SU-DHL-6 (cell line): ENCODE data around the gene TBC1D22A.
"Not testable (repeated sequence)": the region's sequence is repeated elsewhere in the genome, so short reads cannot be mapped to it uniquely, and the experiment has no call there.

ENCODE experiments used
- H2AFZ ChIP-seq: fragments of 200-600 bp; sonication (generic); 2 replicates; pipeline ENCODE4 v1.6.1; 2014; ENCODE audit warnings: low read depth, mild to moderate bottlenecking, moderate library complexity, mixed read lengths, antibody characterized with exemption, low read length; ENCODE audit not compliant: severe bottlenecking
- H3F3A ChIP-seq: fragments of 200-600 bp; shearing (Covaris generic); 2 replicates; pipeline ENCODE4 v1.6.0; 2016; ENCODE audit warnings: antibody characterized with exemption, mild to moderate bottlenecking; ENCODE audit not compliant: insufficient read depth
- H3K27ac ChIP-seq: fragments of 200-600 bp; sonication (generic); 2 replicates; pipeline ENCODE4 v1.5.1; 2016; ENCODE audit warnings: low read depth, mild to moderate bottlenecking, low read length, moderate library complexity, mixed read lengths
- H3K27me3 ChIP-seq: fragments of 200-600 bp; sonication (generic), shearing (Covaris generic); 2 replicates; pipeline ENCODE4 v1.6.0; 2014; ENCODE audit warnings: mild to moderate bottlenecking, low read length
- H3K36me3 ChIP-seq: fragments of 200-600 bp; sonication (generic); 2 replicates; pipeline ENCODE4 v1.6.1; 2014; ENCODE audit warnings: mild to moderate bottlenecking, low read length, mixed read lengths
- H3K4me2 ChIP-seq: fragments of 300-600, 200-600 bp; shearing (Covaris generic), sonication (generic); 2 replicates; pipeline ENCODE4 v1.6.0; 2014; ENCODE audit warnings: low read length, low read depth, mild to moderate bottlenecking; ENCODE audit not compliant: poor library complexity, severe bottlenecking
- H3K4me3 ChIP-seq: fragments of 200-600 bp; sonication (generic); 2 replicates; pipeline ENCODE4 v1.5.1; 2014; ENCODE audit warnings: antibody characterized with exemption, low read length, mild to moderate bottlenecking, mixed read lengths; ENCODE audit not compliant: insufficient read depth, poor library complexity, severe bottlenecking
- H3K79me2 ChIP-seq: fragments of 200-600 bp; sonication (generic); 2 replicates; pipeline ENCODE4 v1.6.1; 2014; ENCODE audit warnings: mild to moderate bottlenecking, low read length, moderate library complexity; ENCODE audit not compliant: insufficient read depth
- H3K9ac ChIP-seq: fragments of 200-600 bp; sonication (generic); 2 replicates; pipeline ENCODE4 v1.7.0; 2014; ENCODE audit warnings: mild to moderate bottlenecking, low read length
- H3K9me2 ChIP-seq: fragments of 200-600 bp; sonication (generic); replicated peaks from 2 replicates; pipeline ENCODE4 v1.6.1; 2014; ENCODE audit warnings: low read length; ENCODE audit not compliant: insufficient read depth
- H3K9me3 ChIP-seq: fragments of 200-600 bp; sonication (generic); 2 replicates; pipeline ENCODE4 v1.6.1; 2014; ENCODE audit warnings: low read length, mixed read lengths; ENCODE audit not compliant: insufficient read depth
- H4K20me1 ChIP-seq: fragments of 200-600 bp; sonication (generic); 2 replicates; pipeline ENCODE4 v1.6.1; 2014; ENCODE audit warnings: low read depth, mild to moderate bottlenecking, antibody characterized with exemption, low read length, moderate library complexity, mixed read lengths
- CTCF ChIP-seq: fragments of 200-600 bp; sonication (generic); IDR thresholded peaks from one replicate; pipeline ENCODE4 v1.5.1; 2017; ENCODE audit warnings: antibody characterized with exemption, mild to moderate bottlenecking, low read length, moderate library complexity; ENCODE audit not compliant: insufficient read depth, poor library complexity, severe bottlenecking
- EZH2phosphoT487 ChIP-seq: fragments of 200-600 bp; sonication (generic), shearing (Covaris generic); conservative IDR thresholded peaks from 2 replicates; pipeline ENCODE4 v1.6.1; 2018; ENCODE audit warnings: mild to moderate bottlenecking, antibody characterized with exemption, low read length, moderate library complexity, mixed read lengths

TBC1D22A gene

GRCh38 chr22:47048123-47049077 is 285.9 kb downstream of the TBC1D22A start:
- Histone ChIP-seq H3K27ac (no peak overlapping the region), H3K27me3 (no peaks in the 10 kb centered on the region), H3K9me2 (no peaks in the 10 kb centered on the region), H3F3A (no peaks in the 10 kb centered on the region), H3K4me2 (no peak overlapping the region), H3K9me3 (no peaks in the 10 kb centered on the region), H3K79me2 (no peaks in the 10 kb centered on the region), H3K4me3 (no peak overlapping the region), H3K36me3 (no peaks in the 10 kb centered on the region), H4K20me1 (no peaks in the 10 kb centered on the region; the same call in 1 of the 2 replicates), H2AFZ (no peak overlapping the region), H3K9ac (no peak overlapping the region)
- TF ChIP-seq CTCF: no peak
- no peak for TF ChIP-seq EZH2phosphoT487

- no peaks in the 10 kb centered on the region for H3K79me2 ChIP-seq
- no peaks in the 10 kb centered on the region for H3K27me3 ChIP-seq
- no peak overlapping the region for H3K27ac ChIP-seq
- H4K20me1 ChIP-seq: no peaks in the 10 kb centered on the region; the same call in 1 of the 2 replicates
- no peak overlapping the region for H3K9ac ChIP-seq
- H3F3A ChIP-seq: no peaks in the 10 kb centered on the region
- no peaks in the 10 kb centered on the region for H3K9me2 ChIP-seq
- no peak overlapping the region for H2AFZ ChIP-seq
- H3K36me3 ChIP-seq: no peaks in the 10 kb centered on the region
- H3K9me3 ChIP-seq: no peaks in the 10 kb centered on the region
- TF ChIP-seq CTCF (no peak), EZH2phosphoT487 (no peak)
- no peak overlapping the region for H3K4me2 ChIP-seq
- no peak overlapping the region for H3K4me3 ChIP-seq
Observed at GRCh38 chr22:47049078-47049624, 286.7 kb downstream of the TBC1D22A start.

GRCh38 chr22:47049736-47050400 is 287.4 kb downstream of the TBC1D22A start:
- not testable (repeated sequence) for H3K4me2 ChIP-seq, H3K4me3 ChIP-seq, H3K9ac ChIP-seq, H3K36me3 ChIP-seq, H2AFZ ChIP-seq, H3K79me2 ChIP-seq, H3K27me3 ChIP-seq, H3K9me2 ChIP-seq, H3K9me3 ChIP-seq, H3K27ac ChIP-seq, H3F3A ChIP-seq, H4K20me1 ChIP-seq
